ENCODE results near the gene ESX1. TPM values are rescaled to one million over a fixed set of nuclear protein-coding genes. Genes with fewer than 3 reads are reported as not detected.
A peak's percentile ranks its signal among the peaks of the same experiment; 100 is the strongest.

The ESX1 gene
- not detected in 2 replicates for total RNA-seq (2012; rRNA removed)

DNA sequence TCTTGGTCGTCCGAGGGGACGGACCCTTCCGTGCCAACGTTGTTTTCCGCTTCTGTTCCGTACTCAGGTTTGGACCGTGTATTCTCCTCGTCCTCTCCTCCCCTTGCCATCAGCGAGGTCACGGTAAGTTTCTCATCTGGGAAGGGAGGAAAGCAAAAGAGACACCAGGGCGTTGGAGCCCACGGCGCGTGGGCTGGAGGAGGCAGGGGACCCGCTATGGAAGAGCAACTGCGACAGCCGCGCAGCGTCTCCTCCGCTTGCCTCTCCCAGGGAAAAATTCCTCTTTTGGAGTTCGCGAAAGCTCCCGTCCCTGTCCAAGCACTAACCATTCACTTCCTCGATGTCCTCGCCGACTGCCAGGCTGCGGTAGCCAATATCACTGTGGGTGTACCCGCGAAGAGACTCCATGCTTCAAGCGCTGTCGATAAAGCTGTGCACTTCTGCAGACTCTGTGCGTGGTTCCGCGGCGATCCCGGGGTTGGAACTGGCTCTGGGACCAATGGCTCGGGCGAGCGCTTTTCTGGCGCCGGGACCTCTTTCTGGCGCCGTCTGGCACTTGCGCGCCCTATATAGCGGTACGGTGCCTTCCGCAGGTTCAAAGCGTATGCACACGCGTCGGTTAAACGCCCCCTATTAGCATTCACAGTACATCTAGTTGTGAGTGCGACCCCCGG lies at the start of gene ESX1:
TSS of gene ESX1 (minus strand) at position 492 of the 674 bp plus-strand sequence. CDS start at position 408, 84 bp downstream.
- H3K27me3 ChIP-seq (ENCODE audit: control insufficient read depth, insufficient read depth, low read length), result peaks cover 50% of the 10 kb centered on the region
- no peaks in the 10 kb centered on the region for H3K36me3 ChIP-seq (ENCODE audit: insufficient read depth, low read length)
- H3K9me3 ChIP-seq (replicated peaks; ENCODE audit: low read length), result no peaks in the 10 kb centered on the region
- H3K4me3 ChIP-seq (ENCODE audit: low read length), result peak within 1 kb of the TSS; percentile 29
- peak within 1 kb of the TSS; percentile 39 for H3K4me2 ChIP-seq (ENCODE audit: low read length)
- H3K4me1 ChIP-seq (ENCODE audit: control insufficient read depth, insufficient read depth, low read length), result peaks cover 5% of the 10 kb centered on the region
- no peak within 1 kb of the TSS for H3K9ac ChIP-seq (ENCODE audit: low read depth, low read length)

GRCh38 chrX:104295636-104296035 lies 40.9 kb upstream of the ESX1 start:
- no peaks in the 10 kb centered on the region for H3K9me3 ChIP-seq (replicated peaks; ENCODE audit: low read length)
- no peak overlapping the region for H3K4me3 ChIP-seq (ENCODE audit: low read length)
- no peaks in the 10 kb centered on the region for H3K36me3 ChIP-seq (ENCODE audit: insufficient read depth, low read length)
- H3K4me1 ChIP-seq (ENCODE audit: control insufficient read depth, insufficient read depth, low read length), result no peaks in the 10 kb centered on the region
- peaks cover 61% of the 10 kb centered on the region for H3K27me3 ChIP-seq (ENCODE audit: control insufficient read depth, insufficient read depth, low read length)
- no peak overlapping the region for H3K9ac ChIP-seq (ENCODE audit: low read depth, low read length)
- H3K4me2 ChIP-seq (ENCODE audit: low read length), result no peak overlapping the region

DNA sequence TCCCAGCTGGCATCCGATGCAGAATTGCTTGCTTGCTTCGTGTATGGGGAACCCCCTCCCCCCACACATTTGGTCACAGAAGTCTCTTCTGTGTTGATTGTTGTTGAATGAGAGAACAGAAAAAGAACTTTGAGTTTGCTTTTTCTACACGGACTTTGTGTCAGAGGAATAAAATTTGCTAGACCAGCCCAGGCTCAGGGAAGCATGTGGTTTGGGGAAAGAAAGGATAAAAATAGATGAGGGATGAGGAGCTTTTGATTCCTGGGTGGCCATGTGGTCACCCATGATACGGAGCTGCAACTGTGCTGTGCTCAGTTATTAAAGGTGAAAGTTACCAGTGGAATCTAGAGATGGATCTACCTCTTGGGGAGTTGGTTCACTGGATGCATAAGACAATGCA lies 34.2 kb upstream of the ESX1 start:
- peaks cover 64% of the 10 kb centered on the region for H3K27me3 ChIP-seq (ENCODE audit: control insufficient read depth, insufficient read depth, low read length)
- H3K9ac ChIP-seq (ENCODE audit: low read depth, low read length), result no peak overlapping the region
- no peaks in the 10 kb centered on the region for H3K9me3 ChIP-seq (replicated peaks; ENCODE audit: low read length)
- no peak overlapping the region for H3K4me3 ChIP-seq (ENCODE audit: low read length)
- H3K4me1 ChIP-seq (ENCODE audit: control insufficient read depth, insufficient read depth, low read length), result peaks cover 4% of the 10 kb centered on the region
- no peak overlapping the region for H3K4me2 ChIP-seq (ENCODE audit: low read length)
- H3K36me3 ChIP-seq (ENCODE audit: insufficient read depth, low read length), result no peaks in the 10 kb centered on the region

DNA sequence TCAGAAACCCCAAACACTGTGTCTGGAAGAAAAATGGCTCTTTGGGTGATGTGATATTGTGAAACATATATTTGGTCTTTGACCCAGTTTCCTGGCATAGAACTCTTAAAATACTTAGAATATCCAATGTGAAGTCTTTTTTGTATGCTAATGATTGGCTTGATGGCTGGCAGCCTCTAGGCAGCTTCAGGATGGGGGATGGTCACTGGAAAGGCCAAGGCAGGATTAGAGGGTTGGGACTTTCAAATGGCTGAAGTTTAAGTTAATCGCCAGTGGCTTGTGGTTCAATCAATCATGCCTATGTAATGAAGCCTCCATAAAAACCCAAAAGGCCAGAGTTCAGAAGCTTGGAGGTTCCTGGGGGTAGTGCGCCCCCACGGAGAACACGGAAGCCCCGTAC lies 33.5 kb upstream of the ESX1 start:
- Histone ChIP-seq H3K4me3 (ENCODE audit: low read length) (no peak overlapping the region), H3K9ac (ENCODE audit: low read depth, low read length) (no peak overlapping the region), H3K27me3 (ENCODE audit: control insufficient read depth, insufficient read depth, low read length) (peaks cover 60% of the 10 kb centered on the region), H3K4me1 (ENCODE audit: control insufficient read depth, insufficient read depth, low read length) (peaks cover 4% of the 10 kb centered on the region), H3K9me3 (replicated peaks; ENCODE audit: low read length) (no peaks in the 10 kb centered on the region), H3K36me3 (ENCODE audit: insufficient read depth, low read length) (no peaks in the 10 kb centered on the region), H3K4me2 (ENCODE audit: low read length) (no peak overlapping the region)

DNA sequence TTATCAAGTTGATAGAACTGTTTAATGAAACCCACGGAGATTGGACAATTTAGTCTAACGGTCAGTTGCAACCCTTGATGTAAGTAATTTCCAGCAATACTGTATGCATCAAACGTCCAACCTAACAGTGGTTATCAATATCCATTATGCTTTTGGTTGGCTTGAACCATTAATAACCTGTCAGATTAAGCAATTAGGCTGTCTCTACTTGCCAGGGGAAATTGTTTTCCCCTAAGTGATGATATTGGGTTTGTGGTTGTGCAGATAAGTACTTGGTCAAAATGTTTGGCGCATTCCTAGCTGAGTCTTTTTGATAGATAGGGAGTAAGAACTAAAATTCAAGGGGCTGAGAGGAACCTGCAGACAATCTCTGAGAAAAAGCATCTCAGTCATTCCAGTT lies 30.5 kb upstream of the ESX1 start:
- Histone ChIP-seq H3K4me1 (ENCODE audit: control insufficient read depth, insufficient read depth, low read length) (peaks cover 4% of the 10 kb centered on the region), H3K27me3 (ENCODE audit: control insufficient read depth, insufficient read depth, low read length) (peaks cover 62% of the 10 kb centered on the region), H3K4me2 (ENCODE audit: low read length) (no peak overlapping the region), H3K9me3 (replicated peaks; ENCODE audit: low read length) (no peaks in the 10 kb centered on the region), H3K9ac (ENCODE audit: low read depth, low read length) (no peak overlapping the region), H3K36me3 (ENCODE audit: insufficient read depth, low read length) (no peaks in the 10 kb centered on the region), H3K4me3 (ENCODE audit: low read length) (no peak overlapping the region)

DNA sequence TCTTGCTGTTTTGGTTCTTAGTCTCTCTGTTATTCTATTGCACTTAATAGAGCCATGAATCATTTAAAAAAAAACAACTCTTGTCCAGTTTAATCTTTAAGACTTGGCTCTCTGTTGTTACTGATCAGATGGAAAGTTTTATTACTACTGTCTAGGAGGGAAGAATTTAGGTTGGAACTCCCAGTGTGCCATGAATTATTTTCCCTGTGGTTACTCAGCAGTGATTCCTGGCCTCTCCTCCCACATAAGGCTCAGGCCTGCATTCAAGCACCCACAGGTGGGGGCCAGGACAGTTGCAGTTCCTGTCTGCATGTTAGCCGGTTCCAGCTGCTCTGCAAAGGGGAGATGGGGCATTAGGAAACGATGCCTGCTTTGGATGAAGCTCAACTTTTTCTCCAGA lies 29.8 kb upstream of the ESX1 start:
- peaks cover 4% of the 10 kb centered on the region for H3K4me1 ChIP-seq (ENCODE audit: control insufficient read depth, insufficient read depth, low read length)
- H3K4me2 ChIP-seq (ENCODE audit: low read length), result no peak overlapping the region
- H3K27me3 ChIP-seq (ENCODE audit: control insufficient read depth, insufficient read depth, low read length), result peaks cover 60% of the 10 kb centered on the region
- no peak overlapping the region for H3K9ac ChIP-seq (ENCODE audit: low read depth, low read length)
- no peaks in the 10 kb centered on the region for H3K9me3 ChIP-seq (replicated peaks; ENCODE audit: low read length)
- H3K36me3 ChIP-seq (ENCODE audit: insufficient read depth, low read length), result no peaks in the 10 kb centered on the region
- no peak overlapping the region for H3K4me3 ChIP-seq (ENCODE audit: low read length)

- no peak overlapping the region for H3K4me3 ChIP-seq (ENCODE audit: low read length)
- peaks cover 4% of the 10 kb centered on the region for H3K4me1 ChIP-seq (ENCODE audit: control insufficient read depth, insufficient read depth, low read length)
- H3K9ac ChIP-seq (ENCODE audit: low read depth, low read length), result no peak overlapping the region
- no peaks in the 10 kb centered on the region for H3K36me3 ChIP-seq (ENCODE audit: insufficient read depth, low read length)
- no peak overlapping the region for H3K4me2 ChIP-seq (ENCODE audit: low read length)
- peaks cover 55% of the 10 kb centered on the region for H3K27me3 ChIP-seq (ENCODE audit: control insufficient read depth, insufficient read depth, low read length)
- H3K9me3 ChIP-seq (replicated peaks; ENCODE audit: low read length), result no peaks in the 10 kb centered on the region
These were observed 27.5 kb upstream of the ESX1 start for GRCh38 chrX:104282166-104282725.

DNA sequence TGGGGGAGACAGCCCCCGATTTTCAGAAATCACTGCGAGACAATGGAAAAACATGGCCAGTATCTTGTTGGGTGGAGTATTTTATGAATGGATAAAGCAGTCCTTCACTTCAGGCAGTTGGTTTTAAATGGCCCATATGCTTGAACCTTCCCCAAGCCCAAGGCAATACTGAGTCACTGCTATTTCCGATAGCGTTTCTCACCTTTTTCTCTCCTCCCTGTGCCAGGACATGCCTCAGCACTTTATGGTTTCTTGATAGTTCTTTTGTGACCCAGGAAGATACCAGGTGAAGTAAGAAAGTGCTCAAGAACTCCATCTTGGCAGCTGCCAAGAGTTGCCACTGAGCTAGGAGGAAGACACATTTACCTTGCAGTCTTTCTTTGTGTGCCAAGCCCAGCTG lies 26.8 kb upstream of the ESX1 start:
- H3K4me1 ChIP-seq (ENCODE audit: control insufficient read depth, insufficient read depth, low read length), result peaks cover 4% of the 10 kb centered on the region
- no peaks in the 10 kb centered on the region for H3K36me3 ChIP-seq (ENCODE audit: insufficient read depth, low read length)
- H3K9ac ChIP-seq (ENCODE audit: low read depth, low read length), result no peak overlapping the region
- H3K27me3 ChIP-seq (ENCODE audit: control insufficient read depth, insufficient read depth, low read length), result peaks cover 53% of the 10 kb centered on the region
- no peak overlapping the region for H3K4me3 ChIP-seq (ENCODE audit: low read length)
- H3K9me3 ChIP-seq (replicated peaks; ENCODE audit: low read length), result no peaks in the 10 kb centered on the region
- no peak overlapping the region for H3K4me2 ChIP-seq (ENCODE audit: low read length)

- Histone ChIP-seq H3K4me2 (ENCODE audit: low read length) (no peak overlapping the region), H3K9ac (ENCODE audit: low read depth, low read length) (no peak overlapping the region), H3K4me1 (ENCODE audit: control insufficient read depth, insufficient read depth, low read length) (peaks cover 4% of the 10 kb centered on the region), H3K36me3 (ENCODE audit: insufficient read depth, low read length) (no peaks in the 10 kb centered on the region), H3K9me3 (replicated peaks; ENCODE audit: low read length) (no peaks in the 10 kb centered on the region), H3K4me3 (ENCODE audit: low read length) (no peak overlapping the region), H3K27me3 (ENCODE audit: control insufficient read depth, insufficient read depth, low read length) (peaks cover 49% of the 10 kb centered on the region)
These were observed 25.9 kb upstream of the ESX1 start for GRCh38 chrX:104280609-104281008.

GRCh38 chrX:104270916-104271512 lies 16.3 kb upstream of the ESX1 start:
- Histone ChIP-seq H3K9ac (ENCODE audit: low read depth, low read length) (no peak overlapping the region), H3K36me3 (ENCODE audit: insufficient read depth, low read length) (no peaks in the 10 kb centered on the region), H3K9me3 (replicated peaks; ENCODE audit: low read length) (no peaks in the 10 kb centered on the region), H3K4me2 (ENCODE audit: low read length) (peak overlapping the region; percentile 71), H3K27me3 (ENCODE audit: control insufficient read depth, insufficient read depth, low read length) (peaks cover 58% of the 10 kb centered on the region), H3K4me3 (ENCODE audit: low read length) (peak overlapping the region; percentile 7), H3K4me1 (ENCODE audit: control insufficient read depth, insufficient read depth, low read length) (no peaks in the 10 kb centered on the region)

DNA sequence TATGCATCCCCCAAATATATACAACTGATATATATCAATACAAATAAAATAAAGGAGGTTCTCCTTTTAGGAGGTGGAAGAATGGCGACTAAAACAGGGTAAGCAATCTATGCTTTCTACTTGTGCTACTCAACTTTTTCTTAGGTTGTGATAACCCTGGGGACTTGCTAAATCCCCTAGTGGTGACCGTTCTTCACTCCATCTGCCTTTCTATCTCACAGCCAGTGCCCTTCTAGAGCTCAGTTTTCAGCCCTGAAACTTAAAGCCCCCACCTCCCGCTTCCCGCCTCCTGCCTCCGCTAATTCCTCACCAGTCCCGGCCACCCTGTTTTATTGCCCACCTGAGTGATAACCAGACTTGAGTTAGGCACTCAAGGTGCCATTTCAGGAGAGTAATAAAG lies 15.5 kb upstream of the ESX1 start:
- no peaks in the 10 kb centered on the region for H3K9me3 ChIP-seq (replicated peaks; ENCODE audit: low read length)
- H3K4me3 ChIP-seq (ENCODE audit: low read length), result no peak overlapping the region
- no peaks in the 10 kb centered on the region for H3K36me3 ChIP-seq (ENCODE audit: insufficient read depth, low read length)
- H3K9ac ChIP-seq (ENCODE audit: low read depth, low read length), result no peak overlapping the region
- peak overlapping the region; percentile 71 for H3K4me2 ChIP-seq (ENCODE audit: low read length)
- peaks cover 57% of the 10 kb centered on the region for H3K27me3 ChIP-seq (ENCODE audit: control insufficient read depth, insufficient read depth, low read length)
- no peaks in the 10 kb centered on the region for H3K4me1 ChIP-seq (ENCODE audit: control insufficient read depth, insufficient read depth, low read length)

GRCh38 chrX:104255465-104255864 lies 732 bp upstream of the ESX1 start:
- Histone ChIP-seq H3K4me1 (ENCODE audit: control insufficient read depth, insufficient read depth, low read length) (peaks cover 5% of the 10 kb centered on the region), H3K27me3 (ENCODE audit: control insufficient read depth, insufficient read depth, low read length) (peaks cover 50% of the 10 kb centered on the region), H3K36me3 (ENCODE audit: insufficient read depth, low read length) (no peaks in the 10 kb centered on the region), H3K4me3 (ENCODE audit: low read length) (no peak overlapping the region), H3K9ac (ENCODE audit: low read depth, low read length) (no peak overlapping the region), H3K9me3 (replicated peaks; ENCODE audit: low read length) (no peaks in the 10 kb centered on the region), H3K4me2 (ENCODE audit: low read length) (no peak overlapping the region)

All from skeletal muscle satellite cell (primary cell).